ENCODE results near the gene SLC15A1.
A peak's percentile ranks its signal among the peaks of the same experiment; 100 is the strongest.

Gene SLC15A1

GRCh38 chr13:98717891-98718290 lies 34.6 kb downstream of the SLC15A1 start:
- no peak for TF ChIP-seq CTCF (IDR thresholded peaks at IDR 0.05; ENCODE audit: control insufficient read depth, extremely low read depth, insufficient read depth)
- no peak overlapping the region for H3K4me3 ChIP-seq (ENCODE audit: low read depth, low read length)
- no peak for DNase-seq (ENCODE audit: low read depth)

GRCh38 chr13:98717256-98717655 lies 35.2 kb downstream of the SLC15A1 start:
- peak; percentile 17 for DNase-seq (ENCODE audit: low read depth)
- H3K4me3 ChIP-seq (ENCODE audit: low read depth, low read length), result no peak overlapping the region
- no peak for TF ChIP-seq CTCF (IDR thresholded peaks at IDR 0.05; ENCODE audit: control insufficient read depth, extremely low read depth, insufficient read depth)

- no peak for TF ChIP-seq CTCF (IDR thresholded peaks at IDR 0.05; ENCODE audit: control insufficient read depth, extremely low read depth, insufficient read depth)
- DNase-seq (ENCODE audit: low read depth), result no peak
- H3K4me3 ChIP-seq (ENCODE audit: low read depth, low read length), result no peak overlapping the region
Measured at GRCh38 chr13:98710521-98710920, 42.0 kb downstream of the SLC15A1 start.

- H3K4me3 ChIP-seq (ENCODE audit: low read depth, low read length), result no peak overlapping the region
- TF ChIP-seq CTCF (IDR thresholded peaks at IDR 0.05; ENCODE audit: control insufficient read depth, extremely low read depth, insufficient read depth), result no peak
- no peak for DNase-seq (ENCODE audit: low read depth)
Measured at GRCh38 chr13:98707281-98707999, 45.0 kb downstream of the SLC15A1 start.

GRCh38 chr13:98706446-98707110 lies 45.9 kb downstream of the SLC15A1 start:
- no peak for TF ChIP-seq CTCF (IDR thresholded peaks at IDR 0.05; ENCODE audit: control insufficient read depth, extremely low read depth, insufficient read depth)
- DNase-seq (ENCODE audit: low read depth), result peak; percentile 77

GRCh38 chr13:98697791-98698190 lies 54.7 kb downstream of the SLC15A1 start:
- no peak overlapping the region for H3K4me3 ChIP-seq (ENCODE audit: low read depth, low read length)
- no peak for TF ChIP-seq CTCF (IDR thresholded peaks at IDR 0.05; ENCODE audit: control insufficient read depth, extremely low read depth, insufficient read depth)
- DNase-seq (ENCODE audit: low read depth), result no peak

More at GRCh38 chr13:98706446-98707110, 45.9 kb downstream of the SLC15A1 start:
- H3K4me3 ChIP-seq (ENCODE audit: low read depth, low read length), result no peak overlapping the region
